AG04449 (cell line): ENCODE data around the gene RALY.

Experiments used
- CTCF ChIA-PET: fragments of 350-600 bp; formaldehyde crosslinking; extraction: SDS; loops from one replicate; lab custom pipeline; 2021; ENCODE audit warnings: antibody characterized with exemption; lab: Yijun Ruan, JAX
- POLR2A ChIA-PET: fragments of 400-600, 350-600 bp; formaldehyde crosslinking; extraction: SDS; loops from one replicate; lab custom pipeline; 2020; ENCODE audit warnings: antibody characterized with exemption, inconsistent platforms; lab: Yijun Ruan, JAX
- DNase-seq: peaks from one replicate; pipeline ENCODE4 v3.0.0-alpha.2; 2010; ENCODE audit warnings: low read depth, low spot score
- H3K4me3 ChIP-seq: 2 replicates; pipeline ENCODE4 v1.5.1; 2011; ENCODE audit warnings: low read depth, mild to moderate bottlenecking, control low read depth, low read length
- TF ChIP-seq, protein P1 (sequence below): IDR thresholded peaks from one replicate; pipeline ENCODE4 v1.5.1; 2011; ENCODE audit warnings: mild to moderate bottlenecking, moderate library complexity, low read length, control low read depth, inconsistent platforms; ENCODE audit not compliant: insufficient read depth; ENCODE audit errors: missing control alignments

RALY gene

DNA sequence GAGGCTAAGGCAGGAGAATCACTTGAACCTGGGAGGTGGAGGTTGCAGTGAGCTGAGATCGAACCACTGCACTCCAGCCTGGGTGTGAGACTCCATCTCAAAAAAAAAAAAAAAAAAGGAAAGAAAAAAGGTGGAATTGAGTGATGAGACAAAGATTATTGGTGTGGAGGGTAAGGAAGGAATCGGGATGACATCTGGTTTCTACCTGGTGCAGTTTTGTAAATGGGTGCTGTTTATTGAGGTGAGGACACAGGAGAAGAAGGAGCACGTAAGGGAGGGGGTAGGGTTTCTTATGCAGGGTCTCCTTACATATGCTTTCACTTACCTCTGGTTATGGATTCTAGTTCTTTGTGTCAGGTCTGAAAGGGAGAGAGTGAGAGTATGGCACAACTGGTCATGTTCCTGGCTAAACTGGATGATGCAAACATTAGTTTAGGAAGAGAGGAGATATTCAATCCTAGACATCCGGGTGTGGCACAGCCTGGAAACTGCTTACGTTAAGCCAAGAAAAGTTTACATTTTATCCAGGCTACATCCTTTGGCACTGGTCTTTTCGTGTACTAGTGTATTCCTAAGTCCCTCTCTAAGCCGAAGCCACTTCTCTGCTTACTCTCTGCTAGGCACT is 5.4 kb downstream of the RALY start:
- no peak for DNase-seq
- POLR2A ChIA-PET: no interaction called here
- H3K4me3 ChIP-seq: no peak overlapping the region
- TF ChIP-seq, protein P1, sequence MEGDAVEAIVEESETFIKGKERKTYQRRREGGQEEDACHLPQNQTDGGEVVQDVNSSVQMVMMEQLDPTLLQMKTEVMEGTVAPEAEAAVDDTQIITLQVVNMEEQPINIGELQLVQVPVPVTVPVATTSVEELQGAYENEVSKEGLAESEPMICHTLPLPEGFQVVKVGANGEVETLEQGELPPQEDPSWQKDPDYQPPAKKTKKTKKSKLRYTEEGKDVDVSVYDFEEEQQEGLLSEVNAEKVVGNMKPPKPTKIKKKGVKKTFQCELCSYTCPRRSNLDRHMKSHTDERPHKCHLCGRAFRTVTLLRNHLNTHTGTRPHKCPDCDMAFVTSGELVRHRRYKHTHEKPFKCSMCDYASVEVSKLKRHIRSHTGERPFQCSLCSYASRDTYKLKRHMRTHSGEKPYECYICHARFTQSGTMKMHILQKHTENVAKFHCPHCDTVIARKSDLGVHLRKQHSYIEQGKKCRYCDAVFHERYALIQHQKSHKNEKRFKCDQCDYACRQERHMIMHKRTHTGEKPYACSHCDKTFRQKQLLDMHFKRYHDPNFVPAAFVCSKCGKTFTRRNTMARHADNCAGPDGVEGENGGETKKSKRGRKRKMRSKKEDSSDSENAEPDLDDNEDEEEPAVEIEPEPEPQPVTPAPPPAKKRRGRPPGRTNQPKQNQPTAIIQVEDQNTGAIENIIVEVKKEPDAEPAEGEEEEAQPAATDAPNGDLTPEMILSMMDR: no peak
- CTCF ChIA-PET: no interaction called here

DNA sequence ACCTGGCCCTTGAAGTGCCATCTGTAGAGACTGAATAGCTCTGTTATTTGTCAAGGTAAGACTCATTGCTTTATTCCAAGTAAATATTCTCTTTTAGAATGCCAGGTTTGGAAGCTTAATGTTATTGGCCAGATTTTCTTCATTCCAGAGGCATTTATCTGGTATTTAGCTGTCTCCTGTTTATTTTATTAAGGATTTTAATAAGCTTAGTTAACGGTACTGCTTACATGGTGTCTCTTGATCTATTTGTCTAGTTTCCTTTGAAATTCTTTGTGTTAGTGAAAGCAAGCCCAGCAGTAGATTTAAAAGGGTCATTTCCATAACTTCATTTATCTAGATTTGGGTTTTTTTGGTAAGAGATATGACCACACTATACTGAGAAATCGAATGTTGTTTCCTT is 7.7 kb downstream of the RALY start:
- H3K4me3 ChIP-seq: no peak overlapping the region
- CTCF ChIA-PET: interaction anchor here (0.7 to 0.8 kb wide), 2 partner anchors 9 to 15 kb away, joined by 3 read pairs; no protein-coding TSS in a partner anchor
- POLR2A ChIA-PET: interaction anchor here (1.2 kb wide), 1 partner anchor 8 kb away, joined by 3 read pairs; the partner anchor contains the start of gene RALY
- TF ChIP-seq, protein P1: no peak
- DNase-seq: no peak

DNA sequence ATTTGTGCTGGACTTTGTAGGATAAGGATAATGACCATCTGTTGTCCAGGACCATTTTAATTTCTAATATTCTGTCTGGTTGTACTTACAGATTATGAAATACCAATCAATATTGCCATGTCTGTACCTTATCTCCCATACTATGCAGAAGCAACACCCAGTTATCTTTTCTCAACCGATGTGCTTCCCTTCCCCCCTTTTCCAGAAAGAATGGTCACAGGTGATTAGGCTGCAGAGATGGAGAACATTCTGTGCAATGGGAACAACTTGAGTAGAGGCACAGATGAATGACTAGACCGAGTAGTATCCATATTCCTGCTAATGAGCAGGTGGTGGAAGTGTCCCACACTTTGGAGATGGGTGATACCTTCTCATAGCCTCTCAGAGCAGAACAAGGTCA is 10.5 kb downstream of the RALY start:
- DNase-seq: no peak
- ChIA-PET CTCF (interaction anchor here (1.2 kb wide), 1 partner anchor 13 kb away, joined by 5 read pairs; no protein-coding TSS in a partner anchor), POLR2A (no interaction called here)
- TF ChIP-seq, protein P1: no peak
- no peak overlapping the region for H3K4me3 ChIP-seq

DNA sequence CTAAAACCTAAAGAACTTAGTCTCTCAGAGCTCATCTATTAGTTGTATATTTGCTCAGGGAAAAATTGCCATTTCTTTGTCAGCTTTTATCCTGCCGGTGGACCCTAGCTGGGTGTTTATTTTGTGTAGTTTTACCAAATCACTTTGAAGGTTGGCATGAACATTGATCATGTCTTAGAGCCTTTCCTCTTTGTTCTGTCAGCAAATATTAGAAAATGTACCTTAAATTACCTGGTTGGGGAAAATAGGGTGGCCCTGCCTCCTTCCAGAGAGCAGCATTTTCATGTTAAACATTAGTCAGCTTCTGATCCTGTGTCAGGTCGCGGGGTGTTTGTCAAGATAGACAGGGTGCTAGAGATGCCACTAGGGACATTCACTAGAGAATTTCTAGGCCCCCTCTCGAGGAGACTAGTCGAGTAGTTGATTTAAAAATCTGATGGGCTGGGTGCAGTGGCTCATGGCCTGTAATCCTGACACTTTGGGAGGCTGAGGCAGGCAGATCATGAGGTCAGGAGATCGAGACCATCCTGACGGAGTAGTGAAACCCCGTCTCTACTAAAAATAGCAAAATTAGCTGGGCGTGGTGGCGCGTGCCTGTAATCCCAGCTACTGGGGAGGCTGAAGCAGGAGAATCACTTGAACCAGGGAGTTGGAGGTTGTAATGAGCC is 11.2 kb downstream of the RALY start:
- POLR2A ChIA-PET: no interaction called here
- CTCF ChIA-PET: interaction anchor here (0.7 to 1.2 kb wide), 2 partner anchors 9 to 12 kb away, joined by 3 to 5 read pairs; no protein-coding TSS in a partner anchor
- DNase-seq: no peak
- TF ChIP-seq, protein P1: no peak
- no peak overlapping the region for H3K4me3 ChIP-seq

DNA sequence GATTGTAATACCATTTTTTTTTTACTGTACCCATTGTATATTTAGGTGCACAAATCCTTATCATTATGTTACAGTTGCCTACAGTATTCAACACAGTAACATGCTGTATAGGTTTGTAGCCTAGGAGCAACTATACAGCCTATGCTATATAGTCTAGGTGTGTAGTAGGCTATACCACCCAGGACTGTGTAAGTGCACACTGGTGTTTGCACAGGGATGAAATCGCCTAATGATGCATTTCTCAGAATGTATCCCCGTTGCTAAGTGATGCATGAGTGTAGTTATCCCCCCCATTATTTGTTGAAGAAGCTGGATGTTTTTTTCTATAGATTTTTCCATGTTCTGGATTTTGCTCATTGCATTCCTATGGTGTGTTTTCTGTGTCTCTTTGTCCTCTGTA is 12.9 kb downstream of the RALY start:
- ChIA-PET CTCF (no interaction called here), POLR2A (no interaction called here)
- no peak for DNase-seq

DNA sequence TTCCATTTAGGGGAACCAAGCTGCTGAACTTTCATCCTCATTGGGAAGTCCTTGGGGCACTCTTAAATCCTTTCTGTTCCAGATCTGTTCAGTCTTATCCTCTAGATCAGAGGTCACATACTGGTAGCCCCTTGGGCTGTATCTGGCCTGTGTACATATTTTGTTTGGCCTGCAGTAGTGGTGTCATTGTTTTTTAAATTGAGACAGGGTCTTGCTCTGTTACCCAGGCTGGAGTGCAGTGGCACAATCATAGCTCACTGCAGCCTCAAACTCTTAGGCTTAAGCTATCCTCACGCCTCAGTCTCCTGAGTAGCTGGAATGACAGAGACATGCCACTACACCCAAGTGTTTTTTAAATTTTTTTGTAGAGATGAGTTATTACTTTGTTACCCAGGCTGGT is 14.8 kb downstream of the RALY start:
- no peak for DNase-seq
- no peak overlapping the region for H3K4me3 ChIP-seq
- TF ChIP-seq, protein P1: no peak
- ChIA-PET POLR2A (no interaction called here), CTCF (no interaction called here)

More for the DNA sequence above, 12.9 kb downstream of the RALY start:
- H3K4me3 ChIP-seq: no peak overlapping the region
- TF ChIP-seq, protein P1: no peak
